Vagina (tissue), 2 donors: Measurements from ENCODE around the gene CDH13. TPM values are rescaled to one million over a fixed set of nuclear protein-coding genes. Genes with fewer than 3 reads are reported as not detected.
A peak's percentile ranks its signal among the peaks of the same experiment; 100 is the strongest.

Source experiments
- DNase-seq, 2 donors: peaks; one replicate each; pipeline ENCODE4 v3.0.0-alpha.2; 2017; ENCODE audit errors: extremely low spot score in 2 of 2
- H3K27ac ChIP-seq: fragments of 200-600 bp; sonication (generic); one replicate; pipeline ENCODE4 v1.5.1; 2019
- H3K27me3 ChIP-seq: fragments of 200-600 bp; sonication (generic); one replicate; pipeline ENCODE4 v1.5.1; 2019
- H3K36me3 ChIP-seq, 2 donors: fragments of 200-600 bp; sonication (generic); one replicate each; pipeline ENCODE4 v1.5.1; 2017 to 2019
- H3K4me1 ChIP-seq: fragments of 200-600 bp; sonication (generic); one replicate; pipeline ENCODE4 v1.5.1; 2019
- H3K4me3 ChIP-seq, 2 donors: fragments of 200-600 bp; sonication (generic); 1 replicate in 1 of 2; 2 replicates in 1 of 2; pipeline ENCODE4 v1.5.1; 2016 to 2019
- H3K9me3 ChIP-seq: fragments of 200-600 bp; sonication (generic); one replicate; pipeline ENCODE4 v1.5.1; 2019
- POLR2A ChIP-seq, 2 donors: fragments of 450-650 bp; IDR thresholded peaks; one replicate each; pipeline ENCODE4 v1.6.1; 2017; ENCODE audit warnings: antibody characterized with exemption in 2 of 2, mild to moderate bottlenecking in 2 of 2, moderate library complexity in 2 of 2
- POLR2AphosphoS5 ChIP-seq, 2 donors: sonication (generic); formaldehyde crosslinking; IDR thresholded peaks; one replicate each; pipeline ENCODE4 v1.9.0; 2017; ENCODE audit warnings: antibody characterized with exemption in 2 of 2, mild to moderate bottlenecking in 2 of 2, low read depth in 1 of 2; ENCODE audit not compliant: insufficient read depth in 1 of 2
- intact Hi-C: fragments of 100-400 bp; cut with DNase I; formaldehyde crosslinking; loops from one replicate; pipeline ENCODE4 v1.15.1; 2023
- total RNA-seq: library from RNA; depleted of rRNA; stranded (reverse); fragments of >200 nt; gene quantifications from one replicate; pipeline ENCODE4 v1.2.3, GENCODE V29; 2016
- TF ChIP-seq, protein P1 (sequence below), 3 experiments: fragments of 450-650 bp in 2 of 3; fragments of 200-600 bp in 1 of 3; sonication (generic) in 1 of 3; IDR thresholded peaks; one replicate each; pipeline ENCODE4 v1.5.1; 2017 to 2019; ENCODE audit warnings: antibody characterized with exemption in 3 of 3, mild to moderate bottlenecking in 2 of 3, moderate library complexity in 2 of 3

Gene CDH13
- total RNA-seq, 1 donor from 2014 or later = 123 TPM

DNA sequence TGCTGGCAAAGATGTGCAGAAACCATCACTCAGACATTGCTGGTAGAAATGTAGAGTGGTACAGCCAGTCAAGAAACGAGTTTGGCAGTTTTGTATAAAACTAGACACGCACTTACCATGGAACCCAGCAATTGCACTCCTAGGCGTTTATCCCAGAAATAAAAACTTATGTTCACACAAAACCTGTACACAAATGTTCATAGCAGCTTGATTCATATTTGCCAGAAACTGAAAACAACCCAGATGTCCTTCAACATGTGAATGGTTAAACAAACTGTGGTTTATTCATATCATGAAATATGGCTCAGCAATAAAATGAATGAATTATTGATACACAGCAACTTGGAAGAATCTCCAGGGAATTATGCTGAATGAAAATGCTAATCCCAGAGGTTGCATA is 570.0 kb downstream of the CDH13 start:
- no peak overlapping the region for H3K27ac ChIP-seq
- no peak for TF ChIP-seq POLR2AphosphoS5 (IDR thresholded peaks at IDR 0.05; ENCODE audit: insufficient read depth in 1 of 2, low read depth in 1 of 2)
- intact Hi-C loops = no loop called here

DNA sequence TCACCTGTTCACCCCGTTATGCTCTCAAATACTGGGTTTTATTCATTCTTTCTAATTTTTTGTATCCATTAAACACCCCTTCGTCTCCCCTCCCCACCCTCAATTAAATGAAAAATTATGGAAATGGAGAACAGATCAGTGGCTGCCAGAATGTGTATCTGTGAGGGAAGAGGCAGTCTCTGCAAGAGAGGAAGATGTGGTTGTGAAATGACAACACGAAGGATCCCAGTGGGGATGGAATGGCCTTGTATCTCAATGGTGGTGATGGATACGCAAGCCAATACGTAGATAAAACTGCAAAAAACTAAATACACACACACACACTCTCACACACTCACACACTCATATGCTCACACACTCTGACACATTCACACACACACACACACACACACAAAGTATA is 570.7 kb downstream of the CDH13 start:
- intact Hi-C loops = no loop called here
- no peak for TF ChIP-seq POLR2A (IDR thresholded peaks at IDR 0.05)
- no peak for TF ChIP-seq POLR2AphosphoS5 (IDR thresholded peaks at IDR 0.05; ENCODE audit: insufficient read depth in 1 of 2, low read depth in 1 of 2)
- TF ChIP-seq, protein P1, sequence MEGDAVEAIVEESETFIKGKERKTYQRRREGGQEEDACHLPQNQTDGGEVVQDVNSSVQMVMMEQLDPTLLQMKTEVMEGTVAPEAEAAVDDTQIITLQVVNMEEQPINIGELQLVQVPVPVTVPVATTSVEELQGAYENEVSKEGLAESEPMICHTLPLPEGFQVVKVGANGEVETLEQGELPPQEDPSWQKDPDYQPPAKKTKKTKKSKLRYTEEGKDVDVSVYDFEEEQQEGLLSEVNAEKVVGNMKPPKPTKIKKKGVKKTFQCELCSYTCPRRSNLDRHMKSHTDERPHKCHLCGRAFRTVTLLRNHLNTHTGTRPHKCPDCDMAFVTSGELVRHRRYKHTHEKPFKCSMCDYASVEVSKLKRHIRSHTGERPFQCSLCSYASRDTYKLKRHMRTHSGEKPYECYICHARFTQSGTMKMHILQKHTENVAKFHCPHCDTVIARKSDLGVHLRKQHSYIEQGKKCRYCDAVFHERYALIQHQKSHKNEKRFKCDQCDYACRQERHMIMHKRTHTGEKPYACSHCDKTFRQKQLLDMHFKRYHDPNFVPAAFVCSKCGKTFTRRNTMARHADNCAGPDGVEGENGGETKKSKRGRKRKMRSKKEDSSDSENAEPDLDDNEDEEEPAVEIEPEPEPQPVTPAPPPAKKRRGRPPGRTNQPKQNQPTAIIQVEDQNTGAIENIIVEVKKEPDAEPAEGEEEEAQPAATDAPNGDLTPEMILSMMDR (IDR thresholded peaks at IDR 0.05) = no peak
- Histone ChIP-seq H3K9me3 (no peaks in the 10 kb centered on the region), H3K27me3 (no peaks in the 10 kb centered on the region), H3K36me3 (no peaks in the 10 kb centered on the region), H3K4me3 (no peak overlapping the region), H3K27ac (no peak overlapping the region), H3K4me1 (no peaks in the 10 kb centered on the region)
- no peak for DNase-seq

More for the DNA sequence above, 570.0 kb downstream of the CDH13 start:
- H3K4me3 ChIP-seq = no peak overlapping the region
- H3K27me3 ChIP-seq = no peaks in the 10 kb centered on the region
- no peaks in the 10 kb centered on the region for H3K9me3 ChIP-seq
- H3K36me3 ChIP-seq = no peaks in the 10 kb centered on the region
- H3K4me1 ChIP-seq = no peaks in the 10 kb centered on the region
- DNase-seq = no peak

DNA sequence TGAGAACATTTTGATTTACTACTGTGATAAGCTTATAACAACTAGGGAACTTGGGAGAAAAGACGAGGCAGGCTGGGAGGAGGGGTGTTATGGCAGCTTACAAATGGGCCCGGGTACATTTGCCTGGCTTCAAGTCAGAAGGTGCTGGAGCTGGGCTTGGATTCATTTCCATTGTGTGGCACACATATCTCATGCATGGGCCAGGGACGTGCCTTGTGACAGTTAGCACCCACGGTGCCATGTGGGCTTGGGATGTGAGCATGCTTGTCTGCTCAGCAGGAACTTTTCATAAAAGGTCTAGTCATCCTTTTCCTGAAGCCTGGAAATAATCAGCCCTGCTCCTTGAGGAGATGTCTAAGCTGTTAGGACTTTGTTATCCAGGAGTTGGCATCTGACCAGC is 572.2 kb downstream of the CDH13 start:
- Histone ChIP-seq H3K27me3 (no peaks in the 10 kb centered on the region), H3K36me3 (no peaks in the 10 kb centered on the region), H3K9me3 (no peaks in the 10 kb centered on the region), H3K4me1 (no peaks in the 10 kb centered on the region), H3K27ac (no peak overlapping the region), H3K4me3 (no peak overlapping the region)
- TF ChIP-seq POLR2A (IDR thresholded peaks at IDR 0.05) (no peak), POLR2AphosphoS5 (IDR thresholded peaks at IDR 0.05; ENCODE audit: insufficient read depth in 1 of 2, low read depth in 1 of 2) (no peak)
- TF ChIP-seq, protein P1 (IDR thresholded peaks at IDR 0.05) = no peak
- intact Hi-C loops = no loop called here
- DNase-seq = peak in 1 of 2 donors; percentile 72

DNA sequence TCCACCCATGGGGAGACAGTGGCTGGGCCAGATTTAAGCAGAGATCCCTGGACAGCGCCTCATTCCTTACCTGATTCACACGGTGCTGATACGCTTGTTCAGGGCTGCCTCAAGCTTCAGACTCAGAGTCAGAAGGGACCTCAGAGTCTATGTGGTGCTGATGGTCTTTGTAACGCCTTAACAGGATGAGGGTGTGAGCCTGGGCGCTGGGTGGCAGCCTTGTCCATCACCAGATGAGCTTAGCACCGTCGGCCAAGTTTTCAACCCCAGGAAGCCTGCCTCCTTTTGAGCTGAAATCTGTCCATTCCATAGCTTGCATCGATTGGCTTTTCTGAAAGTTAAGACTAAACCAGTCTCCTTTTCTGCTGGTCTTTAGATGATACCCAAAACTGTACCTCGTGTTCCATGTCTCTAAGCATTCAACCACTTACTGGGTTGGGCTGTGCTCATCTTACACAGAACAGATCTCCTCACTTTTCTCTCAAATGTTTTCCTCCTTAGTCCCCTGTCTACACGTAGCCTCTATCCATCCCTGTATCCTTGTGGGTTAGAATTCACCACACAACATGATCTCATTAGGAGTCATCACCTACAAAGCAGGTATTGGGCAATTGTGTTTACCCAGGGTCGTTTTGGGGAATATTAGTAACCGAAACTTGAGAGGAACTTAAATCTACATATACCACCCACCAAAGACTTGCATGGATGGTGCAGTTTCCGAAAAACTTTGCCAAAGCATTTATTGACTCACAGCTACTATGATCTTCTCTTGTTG is 573.4 kb downstream of the CDH13 start:
- DNase-seq = peak in 1 of 2 donors; percentile 75
- no peaks in the 10 kb centered on the region for H3K4me1 ChIP-seq

DNA sequence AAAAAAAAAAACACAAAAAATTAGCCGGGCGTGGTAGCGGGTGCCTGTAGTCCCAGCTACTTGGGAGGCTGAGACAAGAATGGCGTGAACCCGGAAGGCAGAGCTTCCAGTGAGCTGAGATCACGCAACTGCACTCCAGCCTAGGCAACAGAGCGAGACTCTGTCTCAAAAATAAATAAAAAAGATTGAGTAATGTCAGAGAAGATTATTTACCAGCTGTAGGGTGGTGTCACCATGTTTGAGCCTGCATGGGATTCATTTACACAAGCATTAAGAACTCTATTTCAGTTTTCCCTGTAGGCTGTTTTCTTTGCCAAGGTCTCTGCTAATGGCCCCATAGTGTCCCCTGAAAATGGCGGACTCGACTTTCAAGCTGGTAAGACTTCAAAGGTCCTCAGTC is 575.0 kb downstream of the CDH13 start:
- DNase-seq = no peak
- Histone ChIP-seq H3K4me3 (no peak overlapping the region), H3K27me3 (no peaks in the 10 kb centered on the region), H3K4me1 (no peaks in the 10 kb centered on the region), H3K27ac (no peak overlapping the region), H3K9me3 (no peaks in the 10 kb centered on the region), H3K36me3 (no peaks in the 10 kb centered on the region)
- TF ChIP-seq POLR2A (IDR thresholded peaks at IDR 0.05) = no peak
- TF ChIP-seq, protein P1 (IDR thresholded peaks at IDR 0.05) = no peak
- TF ChIP-seq POLR2AphosphoS5 (IDR thresholded peaks at IDR 0.05; ENCODE audit: insufficient read depth in 1 of 2, low read depth in 1 of 2) = no peak
- intact Hi-C loops = no loop called here

More for the DNA sequence above, 573.4 kb downstream of the CDH13 start:
- TF ChIP-seq POLR2A (IDR thresholded peaks at IDR 0.05) (no peak), POLR2AphosphoS5 (IDR thresholded peaks at IDR 0.05; ENCODE audit: insufficient read depth in 1 of 2, low read depth in 1 of 2) (no peak)
- TF ChIP-seq, protein P1 (IDR thresholded peaks at IDR 0.05) = no peak
- no peak overlapping the region for H3K27ac ChIP-seq
- intact Hi-C loops = no loop called here
- H3K36me3 ChIP-seq = no peaks in the 10 kb centered on the region
- H3K9me3 ChIP-seq = no peaks in the 10 kb centered on the region
- H3K4me3 ChIP-seq = no peak overlapping the region
- no peaks in the 10 kb centered on the region for H3K27me3 ChIP-seq
